Gastroesophageal sphincter (tissue), 4 donors: ENCODE data around the gene IRF2BP2. TPM values are rescaled to one million over a fixed set of nuclear protein-coding genes. Genes with fewer than 3 reads are reported as not detected.

Experiments
- ATAC-seq: fragments of 150-250 bp; one replicate; pipeline ENCODE4 v1.9.1; 2016; ENCODE audit warnings: mild to moderate bottlenecking, moderate library complexity
- H3K27ac ChIP-seq, 4 donors: fragments of 200-600 bp; sonication (generic) in 3 of 4; 1 replicate in 3 of 4; 2 replicates in 1 of 4; pipeline ENCODE4 v1.5.1; 2016 to 2019
- H3K27me3 ChIP-seq: fragments of 200-600 bp; sonication (generic); one replicate; pipeline ENCODE4 v1.5.1; 2019
- H3K36me3 ChIP-seq, 2 donors: fragments of 200-600 bp; sonication (generic); one replicate each; pipeline ENCODE4 v1.5.1; 2019; ENCODE audit warnings: control low read depth in 1 of 2
- H3K4me1 ChIP-seq, 3 donors: fragments of 200-600 bp; sonication (generic); 1 replicate in 2 of 3; 2 replicates in 1 of 3; pipeline ENCODE4 v1.5.1; 2016 to 2019; ENCODE audit warnings: control low read depth in 2 of 3
- H3K4me3 ChIP-seq, 2 donors: fragments of 200-600 bp; sonication (generic); one replicate each; pipeline ENCODE4 v1.5.1; 2019; ENCODE audit warnings: mild to moderate bottlenecking in 1 of 2, moderate library complexity in 1 of 2
- H3K9me3 ChIP-seq, 3 donors: fragments of 200-600 bp; sonication (generic); one replicate each; pipeline ENCODE4 v1.5.1; 2017 to 2019; ENCODE audit warnings: control low read depth in 2 of 3
- EP300 ChIP-seq: sonication (generic); formaldehyde crosslinking; IDR thresholded peaks from one replicate; pipeline ENCODE4 v1.6.1; 2017; ENCODE audit warnings: antibody characterized with exemption, mild to moderate bottlenecking
- POLR2A ChIP-seq, 2 donors: fragments of 450-650 bp; IDR thresholded peaks; one replicate each; pipeline ENCODE4 v1.6.1; 2017; ENCODE audit warnings: antibody characterized with exemption in 2 of 2, mild to moderate bottlenecking in 2 of 2, moderate library complexity in 1 of 2
- POLR2AphosphoS5 ChIP-seq: sonication (generic); formaldehyde crosslinking; IDR thresholded peaks from one replicate; pipeline ENCODE4 v1.6.1; 2017; ENCODE audit warnings: antibody characterized with exemption
- WGBS, 2 donors: methylation state at CpG; one replicate each; pipeline ENCODE4 v1.1.5; 2018; ENCODE audit warnings: low coverage in 1 of 2; 5-methylcytosine and 5-hydroxymethylcytosine counted together
- total RNA-seq, 4 donors: library from RNA; depleted of rRNA; stranded (reverse); fragments of >200 nt; gene quantifications; one replicate each; pipeline ENCODE4 v1.1.0, GENCODE V29; 2016
- TF ChIP-seq, protein P1 (sequence below), 4 experiments: fragments of 200-600 bp in 2 of 4; fragments of 450-650 bp in 2 of 4; sonication (generic) in 1 of 4; IDR thresholded peaks; one replicate each; pipeline ENCODE4 v1.5.1; 2017 to 2019; ENCODE audit warnings: antibody characterized with exemption in 4 of 4, mild to moderate bottlenecking in 2 of 4, moderate library complexity in 2 of 4

The IRF2BP2 gene
- total RNA-seq, 4 donors from 2014 or later: 70.1 to 107 (median 104) TPM

DNA sequence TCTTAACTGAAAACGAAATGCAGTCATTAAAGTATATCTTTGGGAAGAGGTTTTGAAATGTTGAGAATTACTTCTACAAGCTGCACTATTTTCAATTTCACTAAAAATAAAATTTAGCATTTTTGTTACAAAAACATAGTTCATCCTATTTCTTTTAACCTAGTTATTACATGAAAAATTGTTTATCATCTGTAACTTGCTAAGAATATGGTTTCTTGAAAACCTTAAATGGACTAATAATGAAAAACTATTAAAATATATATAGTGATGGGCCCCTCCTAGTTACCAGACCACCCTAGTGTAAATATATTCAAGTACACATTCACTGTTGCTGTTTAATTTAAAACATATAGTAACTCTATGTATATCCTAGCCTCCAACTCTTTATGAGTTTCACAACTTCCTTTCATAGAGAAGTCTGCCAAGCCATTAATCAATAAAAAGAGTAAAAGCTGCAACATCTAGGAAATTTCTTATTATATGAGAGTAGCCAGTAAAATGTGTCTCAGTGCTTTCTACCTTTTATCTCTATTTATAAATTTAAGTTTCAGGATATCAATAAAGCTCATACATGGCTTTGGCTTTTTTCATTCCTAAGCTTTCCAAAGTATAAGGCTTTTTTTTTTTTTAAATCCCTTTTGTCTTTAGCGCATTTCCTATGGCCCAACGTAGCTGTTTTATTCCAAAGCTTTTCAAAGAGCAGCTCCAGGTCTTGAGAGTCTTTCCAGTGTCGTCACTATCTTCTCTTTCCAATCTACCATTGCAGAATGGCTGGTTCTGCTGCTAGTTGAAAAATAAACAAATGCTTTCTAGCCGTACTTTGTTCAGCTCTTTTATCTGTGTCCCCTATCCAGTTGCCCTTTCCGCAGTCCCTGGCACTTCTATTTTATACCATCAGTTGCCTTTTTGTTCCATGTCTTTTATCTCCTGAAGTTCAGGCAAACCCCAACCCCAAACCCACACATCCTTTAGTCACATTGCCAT is 6.5 kb downstream of the IRF2BP2 start:
- no peak for TF ChIP-seq POLR2AphosphoS5
- TF ChIP-seq POLR2A (IDR thresholded peaks at IDR 0.05): no peak
- TF ChIP-seq EP300: no peak
- TF ChIP-seq, protein P1, sequence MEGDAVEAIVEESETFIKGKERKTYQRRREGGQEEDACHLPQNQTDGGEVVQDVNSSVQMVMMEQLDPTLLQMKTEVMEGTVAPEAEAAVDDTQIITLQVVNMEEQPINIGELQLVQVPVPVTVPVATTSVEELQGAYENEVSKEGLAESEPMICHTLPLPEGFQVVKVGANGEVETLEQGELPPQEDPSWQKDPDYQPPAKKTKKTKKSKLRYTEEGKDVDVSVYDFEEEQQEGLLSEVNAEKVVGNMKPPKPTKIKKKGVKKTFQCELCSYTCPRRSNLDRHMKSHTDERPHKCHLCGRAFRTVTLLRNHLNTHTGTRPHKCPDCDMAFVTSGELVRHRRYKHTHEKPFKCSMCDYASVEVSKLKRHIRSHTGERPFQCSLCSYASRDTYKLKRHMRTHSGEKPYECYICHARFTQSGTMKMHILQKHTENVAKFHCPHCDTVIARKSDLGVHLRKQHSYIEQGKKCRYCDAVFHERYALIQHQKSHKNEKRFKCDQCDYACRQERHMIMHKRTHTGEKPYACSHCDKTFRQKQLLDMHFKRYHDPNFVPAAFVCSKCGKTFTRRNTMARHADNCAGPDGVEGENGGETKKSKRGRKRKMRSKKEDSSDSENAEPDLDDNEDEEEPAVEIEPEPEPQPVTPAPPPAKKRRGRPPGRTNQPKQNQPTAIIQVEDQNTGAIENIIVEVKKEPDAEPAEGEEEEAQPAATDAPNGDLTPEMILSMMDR (IDR thresholded peaks at IDR 0.05): no peak
- ATAC-seq: no peak
- Histone ChIP-seq H3K9me3 (no peaks in the 10 kb centered on the region), H3K36me3 (peaks cover 0 to 11% of the 10 kb centered on the region in 2 donors), H3K27ac (peak overlapping the region; percentile 95 to 100 (median 98)), H3K4me1 (peaks cover 24 to 68% (median 35%) of the 10 kb centered on the region in 3 donors), H3K27me3 (no peaks in the 10 kb centered on the region), H3K4me3 (peak overlapping the region; percentile 82)
- 0 to 1% methylated on average over 6 of the region's 6 CpGs for WGBS, 2 donors

DNA sequence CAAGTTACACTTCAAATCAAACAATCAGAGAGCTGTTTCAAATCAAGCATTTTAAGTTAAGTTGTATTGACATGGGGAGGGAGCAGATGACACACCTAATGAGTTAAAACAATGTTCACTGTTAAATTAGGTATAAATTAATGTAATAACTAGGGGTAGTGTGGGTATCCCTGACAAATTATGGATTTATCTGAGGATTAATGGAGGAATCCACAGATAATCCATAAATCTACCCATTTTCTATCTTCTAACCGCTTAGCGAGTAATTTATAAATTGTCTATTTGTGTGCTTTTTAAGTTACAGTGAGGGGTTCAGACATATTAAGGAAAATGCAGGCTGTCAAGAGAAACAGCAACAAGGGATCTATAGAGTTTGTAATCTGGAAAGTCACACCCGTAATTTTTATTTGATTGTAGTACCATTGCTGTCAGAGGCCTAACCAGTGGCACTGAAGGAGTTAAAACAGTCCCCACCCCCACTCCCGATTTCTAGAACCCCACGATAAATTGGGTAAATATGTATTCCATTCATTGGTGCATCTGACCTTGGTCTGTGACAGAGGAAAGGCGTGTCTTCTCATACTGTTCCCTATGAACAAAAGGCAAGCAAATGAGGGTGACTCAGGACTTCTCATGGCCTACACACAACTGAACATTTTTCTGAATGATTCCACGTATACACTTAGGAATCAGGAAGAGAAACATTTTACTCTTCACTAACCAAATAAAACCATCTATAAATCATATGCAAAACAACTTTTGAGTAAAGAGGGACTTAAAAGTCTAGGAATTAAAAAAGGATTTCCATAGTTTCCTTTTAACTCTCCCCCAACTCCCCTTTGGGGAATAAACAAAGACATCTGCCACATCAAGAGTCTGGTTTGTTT is 7.4 kb downstream of the IRF2BP2 start:
- peak; percentile 44 for ATAC-seq
- peak overlapping the region; percentile 95 to 100 (median 98) for H3K27ac ChIP-seq
- H3K4me3 ChIP-seq: peak overlapping the region in 1 of 2 donors; percentile 82
- H3K4me1 ChIP-seq: peaks cover 27 to 77% (median 35%) of the 10 kb centered on the region in 3 donors
- WGBS, 2 donors: 26 to 27% methylated on average over 7 of the region's 7 CpGs
- peak; percentile 95 for TF ChIP-seq POLR2AphosphoS5
- TF ChIP-seq POLR2A (IDR thresholded peaks at IDR 0.05): peak in 1 of 2 donors; percentile 35
- TF ChIP-seq, protein P1 (IDR thresholded peaks at IDR 0.05): no peak
- no peak for TF ChIP-seq EP300
- H3K9me3 ChIP-seq: no peaks in the 10 kb centered on the region
- H3K36me3 ChIP-seq: peaks cover 0 to 8% of the 10 kb centered on the region in 2 donors
- no peaks in the 10 kb centered on the region for H3K27me3 ChIP-seq

DNA sequence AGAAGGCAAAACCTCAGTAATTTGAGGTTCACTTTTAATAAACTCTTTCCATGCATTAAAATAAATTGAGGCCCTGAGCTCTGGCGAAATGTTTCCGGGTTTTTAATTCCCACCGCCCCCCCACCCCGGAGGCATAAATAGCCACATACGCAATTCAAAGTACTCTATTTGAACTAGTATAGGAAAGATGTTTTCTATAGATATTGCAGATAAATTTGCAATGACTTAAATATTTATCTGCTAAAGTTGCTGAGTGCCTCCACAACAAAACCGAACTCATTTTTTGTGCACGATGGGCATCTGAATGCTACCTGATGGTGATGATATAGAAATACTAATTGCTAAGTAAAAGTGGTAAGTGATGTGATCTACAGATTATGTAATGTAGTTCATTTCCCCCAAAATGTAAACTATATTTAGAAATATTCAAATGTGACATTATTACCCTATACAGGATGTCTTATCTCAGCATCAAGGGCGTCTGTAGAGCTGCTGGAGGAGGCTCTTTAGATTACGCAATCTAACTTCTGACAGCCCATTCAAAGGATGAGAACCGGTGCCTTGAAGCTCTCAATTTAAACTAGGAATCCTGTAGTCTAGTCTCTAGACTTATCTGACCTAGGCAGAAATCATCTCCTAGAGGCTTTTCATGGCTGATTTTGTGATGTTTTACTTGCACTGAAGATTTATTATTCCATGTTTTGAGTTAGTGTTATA is 8.5 kb downstream of the IRF2BP2 start:
- TF ChIP-seq POLR2A (IDR thresholded peaks at IDR 0.05): no peak
- no peak for TF ChIP-seq POLR2AphosphoS5
- TF ChIP-seq, protein P1 (IDR thresholded peaks at IDR 0.05): no peak
- no peak for TF ChIP-seq EP300
- no peaks in the 10 kb centered on the region for H3K27me3 ChIP-seq
- peak overlapping the region in 1 of 2 donors; percentile 56 for H3K4me3 ChIP-seq
- peaks cover 27 to 73% (median 35%) of the 10 kb centered on the region in 3 donors for H3K4me1 ChIP-seq
- no peaks in the 10 kb centered on the region for H3K9me3 ChIP-seq
- WGBS, 2 donors: 8 to 12% methylated on average over 9 to 10 of the region's 10 CpGs
- peak overlapping the region; percentile 95 to 100 (median 98) for H3K27ac ChIP-seq
- no peaks in the 10 kb centered on the region for H3K36me3 ChIP-seq
- no peak for ATAC-seq

DNA sequence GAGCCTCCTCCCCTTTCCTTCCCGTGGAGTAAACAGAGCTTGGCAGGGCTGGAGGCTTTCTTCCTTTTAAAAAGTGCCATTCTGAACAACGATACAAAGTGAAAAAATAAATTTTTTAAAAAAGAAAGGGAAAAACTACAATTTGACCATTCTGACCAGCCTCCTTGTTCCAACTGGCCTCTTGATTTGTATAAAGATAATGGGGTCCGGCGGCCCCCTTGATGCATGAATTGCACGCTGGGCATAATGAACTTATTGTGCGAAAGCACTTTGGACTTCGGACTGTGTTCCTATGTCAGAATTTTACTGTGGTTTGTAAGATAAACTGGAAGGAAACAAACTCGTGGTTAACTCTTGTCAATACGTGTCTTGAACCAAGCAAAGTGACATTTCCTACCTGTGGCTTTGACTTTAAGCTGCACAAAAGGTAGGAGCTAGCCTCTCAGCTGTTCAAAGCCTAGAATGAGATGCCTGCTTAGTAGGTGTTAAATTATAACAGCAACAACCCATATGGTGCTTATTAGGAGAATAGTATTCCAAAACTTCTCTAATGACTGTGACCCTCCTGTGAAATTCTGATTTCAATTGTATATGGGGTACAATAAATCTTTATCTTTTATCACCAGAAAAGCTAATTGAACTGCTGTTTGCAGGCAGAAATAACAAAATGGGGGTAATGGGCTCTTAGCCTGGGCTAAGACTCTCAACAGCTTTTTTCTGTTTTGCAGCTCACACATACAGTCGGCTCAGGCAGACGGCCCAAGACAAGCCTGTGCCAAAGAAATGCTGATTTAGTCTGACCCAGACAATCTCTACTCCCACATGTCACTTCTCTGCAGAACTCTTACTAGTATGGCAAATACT is 9.3 kb downstream of the IRF2BP2 start:
- H3K9me3 ChIP-seq: no peaks in the 10 kb centered on the region
- TF ChIP-seq POLR2A (IDR thresholded peaks at IDR 0.05): no peak
- no peak for TF ChIP-seq POLR2AphosphoS5
- no peak for TF ChIP-seq EP300
- TF ChIP-seq, protein P1 (IDR thresholded peaks at IDR 0.05): no peak
- no peak for ATAC-seq
- H3K4me1 ChIP-seq: peaks cover 27 to 73% (median 35%) of the 10 kb centered on the region in 3 donors
- H3K36me3 ChIP-seq: no peaks in the 10 kb centered on the region
- peak overlapping the region; percentile 24 to 56 for H3K4me3 ChIP-seq
- H3K27me3 ChIP-seq: no peaks in the 10 kb centered on the region
- 4 to 5% methylated on average over 7 to 11 of the region's 11 CpGs for WGBS, 2 donors
- peak overlapping the region; percentile 95 to 100 (median 98) for H3K27ac ChIP-seq
